Thyroid gland (tissue), 4 donors: Measurements from ENCODE around the gene FGF2.

ENCODE experiments used
- CTCF ChIP-seq, 6 experiments: fragments of 200-600 bp in 3 of 6; fragments of 450-650 bp in 3 of 6; sonication (generic) in 3 of 6; IDR thresholded peaks; one replicate each; pipeline ENCODE4 v1.5.1; 2016 to 2019; ENCODE audit warnings: antibody characterized with exemption in 6 of 6, mild to moderate bottlenecking in 2 of 6, inconsistent platforms in 1 of 6, moderate library complexity in 1 of 6
- POLR2A ChIP-seq, 2 donors: fragments of 450-650 bp; IDR thresholded peaks; one replicate each; pipeline ENCODE4 v1.6.1; 2017; ENCODE audit warnings: antibody characterized with exemption in 2 of 2, mild to moderate bottlenecking in 2 of 2, moderate library complexity in 1 of 2

- TF ChIP-seq POLR2A (IDR thresholded peaks at IDR 0.05) = no peak
- no peak for TF ChIP-seq CTCF (IDR thresholded peaks at IDR 0.05)
Observed at GRCh38 chr4:122932763-122933162, 106.1 kb downstream of the FGF2 start.
